CD4-positive, alpha-beta T cell (primary cell): ENCODE data around the gene ZFAND6. TPM values are rescaled to one million over a fixed set of nuclear protein-coding genes. Genes with fewer than 3 reads are reported as not detected.

Source experiments
- ATAC-seq: fragments of 200-7000 bp; cut with Tn5 transposase; one replicate; pipeline ENCODE4 v1.10.0; 2022; ENCODE audit warnings: mild to moderate bottlenecking; ENCODE audit not compliant: poor library complexity
- CTCF ChIA-PET: fragments of 350-600 bp; sonication (Branson Sonifier 250); formaldehyde crosslinking; loops from one replicate; lab custom pipeline; 2021; ENCODE audit warnings: antibody characterized with exemption, inconsistent platforms; lab: Charles Lee
- POLR2A ChIA-PET: fragments of 350-600 bp; sonication (Branson Sonifier 250); formaldehyde crosslinking; loops from one replicate; lab custom pipeline; 2021; ENCODE audit warnings: antibody characterized with exemption, inconsistent platforms; lab: Charles Lee
- DNase-seq, 14 experiments: peaks; one replicate each; pipeline ENCODE4 v3.0.0-alpha.2; 2013 to 2020; ENCODE audit warnings: mixed read lengths in 2 of 14
- H3K27ac ChIP-seq, 2 donors: one replicate each; pipeline versions ENCODE4 v1.5.1 to v1.7.0; 2013; ENCODE audit warnings: low read length in 2 of 2, low read depth in 1 of 2, mild to moderate bottlenecking in 1 of 2
- H3K27me3 ChIP-seq, 2 experiments: 1 replicate in 1 of 2; 2 replicates in 1 of 2; pipeline versions ENCODE4 v1.6.1 to v1.7.0; 2013; ENCODE audit warnings: low read length in 2 of 2, control low read depth in 1 of 2, mild to moderate bottlenecking in 1 of 2, moderate library complexity in 1 of 2; ENCODE audit not compliant: insufficient read depth in 2 of 2, control insufficient read depth in 1 of 2
- H3K36me3 ChIP-seq: one replicate; pipeline ENCODE4 v1.6.1; 2013; ENCODE audit warnings: low read length, control low read depth; ENCODE audit not compliant: insufficient read depth
- H3K4me1 ChIP-seq: one replicate; pipeline ENCODE4 v1.6.1; 2013; ENCODE audit warnings: low read length, control low read depth; ENCODE audit not compliant: insufficient read depth
- H3K4me3 ChIP-seq: one replicate; pipeline ENCODE4 v1.5.1; 2013; ENCODE audit warnings: mild to moderate bottlenecking, low read length, moderate library complexity
- H3K9me3 ChIP-seq, 2 experiments: 1 replicate in 1 of 2; 2 replicates in 1 of 2; pipeline versions ENCODE4 v1.6.1 to v1.7.0; 2013; ENCODE audit warnings: low read length in 2 of 2, mild to moderate bottlenecking in 2 of 2, control low read depth in 1 of 2, moderate library complexity in 1 of 2; ENCODE audit not compliant: control insufficient read depth in 1 of 2, insufficient read depth in 1 of 2
- H3K27ac Mint-ChIP-seq: one replicate; pipeline ENCODE4 v1.8.0; 2020; ENCODE audit warnings: mixed read lengths
- H3K27me3 Mint-ChIP-seq: one replicate; pipeline ENCODE4 v1.8.0; 2021; ENCODE audit warnings: mixed read lengths
- H3K36me3 Mint-ChIP-seq: one replicate; pipeline ENCODE4 v1.8.0; 2021; ENCODE audit warnings: low read depth, mixed read lengths
- H3K4me1 Mint-ChIP-seq: one replicate; pipeline ENCODE4 v1.8.0; 2021; ENCODE audit warnings: low read depth, mixed read lengths
- H3K4me3 Mint-ChIP-seq: one replicate; pipeline ENCODE4 v1.8.0; 2020; ENCODE audit warnings: mild to moderate bottlenecking, mixed read lengths
- H3K9me3 Mint-ChIP-seq: one replicate; pipeline ENCODE4 v1.8.0; 2020; ENCODE audit warnings: mixed read lengths
- intact Hi-C, 2 experiments: fragments of 100-400 bp; cut with DNase I in 1 of 2; cut with micrococcal nuclease in 1 of 2; formaldehyde crosslinking; loops; one replicate each; pipeline versions ENCODE4 v1.15.1 to v1.9.0; 2023 to 2025; cut with DNase I, micrococcal nuclease
- total RNA-seq, 174 experiments: library from RNA in 2 of 174; stranded (reverse) in 2 of 174; gene quantifications; one replicate each; pipeline ENCODE4 v1.2.3 and lab custom pipeline; 2021 to 2026
- TF ChIP-seq, protein P1 (sequence below): fragments of 200-600 bp; IDR thresholded peaks from one replicate; pipeline ENCODE4 v1.8.0; 2022; ENCODE audit warnings: antibody characterized with exemption, mild to moderate bottlenecking

The ZFAND6 gene
- total RNA-seq, 2 experiments from 2014 or later, result 65.5 to 69.2 TPM

DNA sequence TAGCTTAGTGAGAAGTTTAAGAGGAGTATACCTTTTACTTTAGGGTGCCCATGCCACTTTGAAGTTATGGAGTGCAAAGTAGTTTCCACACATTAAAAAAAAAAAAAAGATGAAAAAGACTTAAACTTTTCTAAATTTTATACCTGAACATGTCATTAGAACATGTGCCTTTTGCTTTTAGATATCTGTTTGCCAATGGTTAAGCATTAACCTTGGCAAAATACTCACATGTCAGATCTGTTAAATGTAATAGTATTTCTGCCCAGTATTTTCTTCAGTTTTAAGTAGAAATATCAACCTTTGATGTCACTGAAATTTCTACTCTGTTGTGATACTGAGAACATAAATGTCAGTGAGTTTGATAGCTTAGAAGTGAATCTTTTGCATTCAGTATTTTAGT lies 12.2 kb downstream of the ZFAND6 start:
- no peak for ATAC-seq
- TF ChIP-seq, protein P1, sequence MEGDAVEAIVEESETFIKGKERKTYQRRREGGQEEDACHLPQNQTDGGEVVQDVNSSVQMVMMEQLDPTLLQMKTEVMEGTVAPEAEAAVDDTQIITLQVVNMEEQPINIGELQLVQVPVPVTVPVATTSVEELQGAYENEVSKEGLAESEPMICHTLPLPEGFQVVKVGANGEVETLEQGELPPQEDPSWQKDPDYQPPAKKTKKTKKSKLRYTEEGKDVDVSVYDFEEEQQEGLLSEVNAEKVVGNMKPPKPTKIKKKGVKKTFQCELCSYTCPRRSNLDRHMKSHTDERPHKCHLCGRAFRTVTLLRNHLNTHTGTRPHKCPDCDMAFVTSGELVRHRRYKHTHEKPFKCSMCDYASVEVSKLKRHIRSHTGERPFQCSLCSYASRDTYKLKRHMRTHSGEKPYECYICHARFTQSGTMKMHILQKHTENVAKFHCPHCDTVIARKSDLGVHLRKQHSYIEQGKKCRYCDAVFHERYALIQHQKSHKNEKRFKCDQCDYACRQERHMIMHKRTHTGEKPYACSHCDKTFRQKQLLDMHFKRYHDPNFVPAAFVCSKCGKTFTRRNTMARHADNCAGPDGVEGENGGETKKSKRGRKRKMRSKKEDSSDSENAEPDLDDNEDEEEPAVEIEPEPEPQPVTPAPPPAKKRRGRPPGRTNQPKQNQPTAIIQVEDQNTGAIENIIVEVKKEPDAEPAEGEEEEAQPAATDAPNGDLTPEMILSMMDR, result no peak
- H3K4me1 ChIP-seq, result no peaks in the 10 kb centered on the region
- H3K4me3 ChIP-seq, result no peak overlapping the region
- CTCF ChIA-PET, result interaction anchor here (1.6 kb wide), 1 partner anchor 11 kb away, joined by 9 read pairs; no protein-coding TSS in a partner anchor
- Mint-ChIP-seq H3K27me3 (no peaks in the 10 kb centered on the region), H3K4me3 (no peak overlapping the region), H3K4me1 (peaks cover 85% of the 10 kb centered on the region), H3K9me3 (no peaks in the 10 kb centered on the region), H3K36me3 (no peaks in the 10 kb centered on the region), H3K27ac (no peak overlapping the region)
- H3K9me3 ChIP-seq, result no peaks in the 10 kb centered on the region
- H3K36me3 ChIP-seq, result no peaks in the 10 kb centered on the region
- intact Hi-C loops, result loop anchor here in 1 of 2 experiments (2.0 to 10.0 kb wide), 3 partner anchors 13 to 916 kb away; partner anchors contain the start of genes MESD and ZFAND6
- POLR2A ChIA-PET, result interaction anchor here (1.1 to 2.3 kb wide), 4 partner anchors 8 to 148 kb away, joined by 3 to 45 read pairs (median 9); partner anchors contain the start of genes BCL2A1 and ZFAND6
- DNase-seq, result no peak
- H3K27me3 ChIP-seq, result no peaks in the 10 kb centered on the region
- no peak overlapping the region for H3K27ac ChIP-seq

DNA sequence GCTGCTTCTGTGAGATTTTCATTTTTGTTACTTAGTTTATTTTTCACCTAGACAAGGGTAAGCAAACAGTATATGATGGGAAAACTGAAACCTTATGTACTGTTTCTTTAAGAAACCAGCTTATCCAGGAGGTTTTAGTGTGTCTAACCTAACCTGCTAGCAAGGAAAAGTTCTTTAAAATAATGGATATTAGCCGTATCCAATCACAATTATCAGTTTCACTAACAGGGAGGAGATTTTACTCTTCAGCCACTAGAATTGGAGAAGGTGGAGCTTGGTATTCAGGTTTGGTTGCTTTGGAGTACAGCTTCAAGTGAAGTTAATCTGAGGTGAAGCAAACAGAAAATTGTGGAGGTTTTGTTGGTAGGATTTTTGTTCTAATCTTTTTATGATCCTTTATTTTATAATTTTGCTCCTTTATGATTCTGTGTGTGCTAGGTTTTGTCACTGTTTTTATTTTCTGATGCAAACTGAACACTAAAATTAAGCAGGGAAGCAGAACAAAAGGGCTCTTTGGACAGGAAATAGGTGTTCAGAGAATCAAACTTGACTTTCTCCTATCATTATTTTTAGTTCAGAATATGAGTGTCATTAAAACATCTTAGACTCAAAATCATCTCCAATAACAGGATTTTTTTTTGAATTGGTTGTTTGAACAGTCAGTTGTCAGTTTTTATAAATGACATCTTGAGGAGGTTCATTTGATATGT lies 13.0 kb downstream of the ZFAND6 start:
- no peaks in the 10 kb centered on the region for H3K9me3 ChIP-seq
- peak; percentile 99 for ATAC-seq
- no peaks in the 10 kb centered on the region for H3K4me1 ChIP-seq
- TF ChIP-seq, protein P1, result no peak
- peaks cover 86% of the 10 kb centered on the region for H3K4me1 Mint-ChIP-seq
- H3K27me3 ChIP-seq, result no peaks in the 10 kb centered on the region
- H3K27ac ChIP-seq, result no peak overlapping the region
- H3K4me3 Mint-ChIP-seq, result peak overlapping the region; percentile 81
- no peaks in the 10 kb centered on the region for H3K36me3 Mint-ChIP-seq
- DNase-seq, result peak in 5 of 14 experiments; percentile 10 to 80 (median 69)
- no peaks in the 10 kb centered on the region for H3K27me3 Mint-ChIP-seq
- H3K9me3 Mint-ChIP-seq, result no peaks in the 10 kb centered on the region
- peak overlapping the region; percentile 31 for H3K4me3 ChIP-seq
- intact Hi-C loops, result loop anchor here in 1 of 2 experiments (2.0 to 10.0 kb wide), 3 partner anchors 14 to 915 kb away; partner anchors contain the start of genes MESD and ZFAND6
- H3K36me3 ChIP-seq, result no peaks in the 10 kb centered on the region
- POLR2A ChIA-PET, result interaction anchor here (0.9 to 2.3 kb wide), 4 partner anchors 12 to 182 kb away, joined by 3 to 45 read pairs (median 9); partner anchors contain the start of genes BCL2A1 and ZFAND6
- CTCF ChIA-PET, result interaction anchor here (1.6 kb wide), 1 partner anchor 12 kb away, joined by 9 read pairs; no protein-coding TSS in a partner anchor
- H3K27ac Mint-ChIP-seq, result peak overlapping the region; percentile 55

DNA sequence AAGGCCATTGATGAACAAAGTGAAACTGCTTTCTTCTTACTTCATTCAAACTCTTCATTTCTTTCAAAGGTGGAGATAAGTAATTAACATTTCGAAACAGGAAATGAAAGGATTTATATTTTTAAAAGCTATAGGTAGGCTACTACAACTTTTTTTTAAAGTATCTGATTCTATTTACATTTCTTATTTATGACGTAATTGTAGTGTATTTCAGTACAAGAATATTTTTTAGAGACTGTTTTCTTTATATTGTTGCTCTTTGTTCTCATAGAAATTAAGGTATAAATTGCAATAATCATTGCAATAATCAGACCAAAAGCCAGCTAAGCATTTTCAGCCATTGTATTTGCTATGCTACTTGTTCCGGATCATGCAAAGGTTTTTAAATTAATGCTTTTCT lies 13.7 kb downstream of the ZFAND6 start:
- Mint-ChIP-seq H3K4me1 (peaks cover 89% of the 10 kb centered on the region), H3K27me3 (no peaks in the 10 kb centered on the region), H3K27ac (no peak overlapping the region), H3K9me3 (no peaks in the 10 kb centered on the region), H3K4me3 (no peak overlapping the region), H3K36me3 (no peaks in the 10 kb centered on the region)
- ATAC-seq (no peak), DNase-seq (no peak)
- H3K27me3 ChIP-seq, result no peaks in the 10 kb centered on the region
- no peaks in the 10 kb centered on the region for H3K9me3 ChIP-seq
- POLR2A ChIA-PET, result interaction anchor here (2.3 kb wide), 1 partner anchor 13 kb away, joined by 45 read pairs; the partner anchor contains the start of gene ZFAND6
- no peaks in the 10 kb centered on the region for H3K36me3 ChIP-seq
- H3K4me3 ChIP-seq, result no peak overlapping the region
- TF ChIP-seq, protein P1, result no peak
- intact Hi-C loops, result loop anchor here in 1 of 2 experiments (2.0 to 10.0 kb wide), 3 partner anchors 14 to 914 kb away; partner anchors contain the start of genes MESD and ZFAND6
- no peaks in the 10 kb centered on the region for H3K4me1 ChIP-seq
- CTCF ChIA-PET, result no interaction called here
- H3K27ac ChIP-seq, result no peak overlapping the region
